ENCODE data around the gene IST1.
"Not testable (repeated sequence)": the region's sequence is repeated elsewhere in the genome, so short reads cannot be mapped to it uniquely, and the experiment has no call there.

IST1 gene

GRCh38 chr16:71863995-71864394 lies 31.3 kb upstream of the IST1 start:
- H3K4me3 ChIP-seq (ENCODE audit: low read depth, low read length): no peak overlapping the region
- in situ Hi-C loops (cut with HindIII; ENCODE audit: low sequenced_read_pairs): no loop called here
- DNase-seq (ENCODE audit: low read depth): no peak
- TF ChIP-seq CTCF (IDR thresholded peaks at IDR 0.05; ENCODE audit: low read depth, low read length, missing control alignments): no peak

- TF ChIP-seq CTCF (IDR thresholded peaks at IDR 0.05; ENCODE audit: low read depth, low read length, missing control alignments): no peak
- in situ Hi-C loops (cut with HindIII; ENCODE audit: low sequenced_read_pairs): no loop called here
- DNase-seq (ENCODE audit: low read depth): no peak
- H3K4me3 ChIP-seq (ENCODE audit: low read depth, low read length): no peak overlapping the region
These were observed 30.0 kb upstream of the IST1 start for GRCh38 chr16:71865173-71865863.

GRCh38 chr16:71867175-71867574 lies 28.2 kb upstream of the IST1 start:
- DNase-seq (ENCODE audit: low read depth); H3K4me3 ChIP-seq (ENCODE audit: low read depth, low read length); in situ Hi-C loops (cut with HindIII; ENCODE audit: low sequenced_read_pairs): not testable (repeated sequence)

- no peak for DNase-seq (ENCODE audit: low read depth)
- in situ Hi-C loops (cut with HindIII; ENCODE audit: low sequenced_read_pairs): no loop called here
- no peak for TF ChIP-seq CTCF (IDR thresholded peaks at IDR 0.05; ENCODE audit: low read depth, low read length, missing control alignments)
- no peak overlapping the region for H3K4me3 ChIP-seq (ENCODE audit: low read depth, low read length)
These were observed 27.4 kb upstream of the IST1 start for GRCh38 chr16:71867939-71868338.

- DNase-seq (ENCODE audit: low read depth): no peak
- in situ Hi-C loops (cut with HindIII; ENCODE audit: low sequenced_read_pairs): no loop called here
- no peak for TF ChIP-seq CTCF (IDR thresholded peaks at IDR 0.05; ENCODE audit: low read depth, low read length, missing control alignments)
- no peak overlapping the region for H3K4me3 ChIP-seq (ENCODE audit: low read depth, low read length)
These were observed 26.2 kb upstream of the IST1 start for GRCh38 chr16:71869089-71869488.

GRCh38 chr16:71870818-71871217 lies 24.5 kb upstream of the IST1 start:
- H3K4me3 ChIP-seq (ENCODE audit: low read depth, low read length): no peak overlapping the region

More at GRCh38 chr16:71870818-71871217, 24.5 kb upstream of the IST1 start:
- TF ChIP-seq CTCF (IDR thresholded peaks at IDR 0.05; ENCODE audit: low read depth, low read length, missing control alignments): no peak
- DNase-seq (ENCODE audit: low read depth): no peak
- in situ Hi-C loops (cut with HindIII; ENCODE audit: low sequenced_read_pairs): no loop called here
